H1 (cell line): ENCODE data around the gene CDHR2. TPM values are rescaled to one million over a fixed set of nuclear protein-coding genes. Genes with fewer than 3 reads are reported as not detected.

Experiments
- CTCF ChIA-PET: fragments of 300-600 bp; sonication (Branson Sonifier 250); formaldehyde crosslinking; loops from one replicate; lab custom pipeline; 2021; ENCODE audit not compliant: partially characterized antibody; lab: Charles Lee
- POLR2A ChIA-PET: fragments of 300-600 bp; sonication (Branson Sonifier 250); formaldehyde crosslinking; loops from one replicate; lab custom pipeline; 2021; ENCODE audit warnings: inconsistent platforms; ENCODE audit not compliant: partially characterized antibody; lab: Charles Lee
- DNase-seq, 2 experiments: peaks; one replicate each; pipeline versions ENCODE4 v3.0.0 to v3.0.0-alpha.2; 2010 to 2022; ENCODE audit warnings: low spot score in 2 of 2, low read depth in 1 of 2, mixed read lengths in 1 of 2
- FAIRE-seq: peaks from 2 replicates; lab custom pipeline; 2011; peaks lifted over from hg19 to GRCh38; lab: Jason Lieb, UNC
- H2AFZ ChIP-seq: 2 replicates; pipeline ENCODE4 v1.8.1; 2012; ENCODE audit warnings: low read length, inconsistent platforms
- H2AK5ac ChIP-seq: 2 replicates; pipeline ENCODE4 v1.6.1; 2013; ENCODE audit warnings: low read depth, low read length
- H2BK120ac ChIP-seq: replicated peaks from 2 replicates; pipeline ENCODE3; 2013; ENCODE audit warnings: low read depth, low read length, inconsistent platforms
- H2BK12ac ChIP-seq: 2 replicates; pipeline ENCODE4 v1.6.1; 2013; ENCODE audit warnings: low read depth, low read length
- H2BK15ac ChIP-seq: 2 replicates; pipeline ENCODE4 v1.6.1; 2013; ENCODE audit warnings: low read length
- H2BK20ac ChIP-seq: 2 replicates; pipeline ENCODE4 v1.6.1; 2013; ENCODE audit warnings: low read length
- H2BK5ac ChIP-seq: 2 replicates; pipeline ENCODE4 v1.6.1; 2013; ENCODE audit warnings: low read depth, low read length
- H3K14ac ChIP-seq: 2 replicates; pipeline ENCODE4 v1.6.1; 2013; ENCODE audit warnings: inconsistent platforms; ENCODE audit not compliant: insufficient read length
- H3K18ac ChIP-seq: 2 replicates; pipeline ENCODE4 v1.6.1; 2013; ENCODE audit warnings: low read length; ENCODE audit errors: extremely low read depth
- H3K23ac ChIP-seq: 2 replicates; pipeline ENCODE4 v1.6.1; 2013; ENCODE audit warnings: inconsistent platforms; ENCODE audit not compliant: insufficient read length
- H3K23me2 ChIP-seq: 2 replicates; pipeline ENCODE4 v1.6.1; 2013; ENCODE audit warnings: low read depth, low read length
- H3K27ac ChIP-seq: 2 replicates; pipeline ENCODE4 v1.6.1; 2011; ENCODE audit warnings: low read depth, low read length, inconsistent platforms
- H3K27me3 ChIP-seq, 4 experiments: replicated peaks in 1 of 4; 1 replicate in 1 of 4; 2 replicates in 3 of 4; pipeline versions ENCODE4 v1.6.1 to v1.8.1; 2011 to 2013; ENCODE audit warnings: low read length in 3 of 4, mild to moderate bottlenecking in 3 of 4, inconsistent platforms in 2 of 4, mixed read lengths in 2 of 4, moderate library complexity in 1 of 4; ENCODE audit not compliant: control insufficient read depth in 3 of 4, insufficient read depth in 3 of 4; ENCODE audit errors: extremely low read depth in 1 of 4
- H3K36me3 ChIP-seq, 4 experiments: 2 replicates each; pipeline versions ENCODE4 v1.6.1 to v1.8.1; 2011 to 2013; ENCODE audit warnings: mild to moderate bottlenecking in 4 of 4, low read length in 3 of 4, moderate library complexity in 2 of 4, control low read depth in 1 of 4, inconsistent platforms in 1 of 4; ENCODE audit not compliant: insufficient read depth in 4 of 4, control insufficient read depth in 2 of 4
- H3K4ac ChIP-seq: replicated peaks from 2 replicates; pipeline ENCODE3; 2013; ENCODE audit warnings: low read length, low read depth, mixed read lengths, inconsistent platforms; ENCODE audit not compliant: insufficient read length
- H3K4me1 ChIP-seq, 4 experiments: replicated peaks in 1 of 4; 1 replicate in 1 of 4; 2 replicates in 3 of 4; pipeline versions ENCODE4 v1.6.1 to v1.8.1; 2011 to 2013; ENCODE audit warnings: low read length in 3 of 4, inconsistent platforms in 2 of 4, mixed read lengths in 1 of 4; ENCODE audit not compliant: insufficient read depth in 4 of 4, control insufficient read depth in 3 of 4
- H3K4me2 ChIP-seq, 2 experiments: 2 replicates each; pipeline versions ENCODE4 v1.6.1 to v1.8.1; 2011 to 2013; ENCODE audit warnings: low read depth in 2 of 2, low read length in 2 of 2, control low read depth in 1 of 2, inconsistent platforms in 1 of 2, mild to moderate bottlenecking in 1 of 2; ENCODE audit not compliant: insufficient read depth in 1 of 2
- H3K4me3 ChIP-seq, 4 experiments: fragments of 200-600, 300-600 bp in 1 of 4; sonication (generic), shearing (Covaris generic), sonication (Bioruptor Twin) in 1 of 4; 2 replicates each; pipeline versions ENCODE4 v1.5.1 to v1.8.1; 2011 to 2016; ENCODE audit warnings: low read length in 4 of 4, low read depth in 3 of 4, control low read depth in 2 of 4, inconsistent platforms in 2 of 4, mild to moderate bottlenecking in 2 of 4, mixed read lengths in 1 of 4, moderate library complexity in 1 of 4; ENCODE audit not compliant: insufficient read depth in 2 of 4; ENCODE audit errors: extremely low read depth in 1 of 4
- H3K56ac ChIP-seq: replicated peaks from 2 replicates; pipeline ENCODE3; 2013; ENCODE audit warnings: low read depth, mild to moderate bottlenecking, mixed read lengths, low read length, inconsistent platforms; ENCODE audit not compliant: insufficient read length
- H3K79me1 ChIP-seq: 2 replicates; pipeline ENCODE4 v1.6.1; 2013; ENCODE audit warnings: low read depth, low read length, control low read depth
- H3K79me2 ChIP-seq, 2 experiments: 2 replicates each; pipeline versions ENCODE4 v1.6.1 to v1.8.1; 2012 to 2013; ENCODE audit warnings: low read length in 2 of 2, mild to moderate bottlenecking in 2 of 2, inconsistent platforms in 1 of 2; ENCODE audit not compliant: insufficient read depth in 2 of 2, control insufficient read depth in 1 of 2
- H3K9ac ChIP-seq, 4 experiments: replicated peaks in 1 of 4; 1 replicate in 1 of 4; 2 replicates in 3 of 4; pipeline versions ENCODE4 v1.6.1 to v1.8.1; 2011 to 2013; ENCODE audit warnings: low read depth in 3 of 4, low read length in 3 of 4, control low read depth in 2 of 4, mild to moderate bottlenecking in 2 of 4, moderate library complexity in 2 of 4, inconsistent platforms in 1 of 4; ENCODE audit errors: extremely low read depth in 1 of 4
- H3K9me3 ChIP-seq, 2 experiments: 2 replicates each; pipeline versions ENCODE4 v1.6.1 to v1.8.1; 2012 to 2013; ENCODE audit warnings: mild to moderate bottlenecking in 2 of 2, moderate library complexity in 2 of 2, control low read depth in 1 of 2, inconsistent platforms in 1 of 2, low read depth in 1 of 2, low read length in 1 of 2, mixed read lengths in 1 of 2; ENCODE audit not compliant: insufficient read depth in 2 of 2
- H4K20me1 ChIP-seq, 2 experiments: replicated peaks in 1 of 2; 2 replicates each; pipeline versions ENCODE3 to v1.8.1; 2011 to 2013; ENCODE audit warnings: inconsistent platforms in 2 of 2, low read length in 2 of 2, mild to moderate bottlenecking in 1 of 2; ENCODE audit not compliant: insufficient read depth in 2 of 2, control insufficient read depth in 1 of 2
- H4K5ac ChIP-seq: 2 replicates; pipeline ENCODE4 v1.6.1; 2013; ENCODE audit warnings: low read length, low read depth, mixed read lengths, inconsistent platforms; ENCODE audit not compliant: insufficient read length
- H4K8ac ChIP-seq: 2 replicates; pipeline ENCODE4 v1.8.0; 2013; ENCODE audit warnings: mild to moderate bottlenecking, moderate library complexity, low read length, inconsistent platforms; ENCODE audit not compliant: insufficient read depth; ENCODE audit errors: extremely low read depth
- H4K91ac ChIP-seq: replicated peaks from 2 replicates; pipeline ENCODE3; 2013; ENCODE audit warnings: low read length, mixed read lengths, inconsistent platforms; ENCODE audit not compliant: insufficient read length
- ATF2 ChIP-seq: IDR thresholded peaks from 2 replicates; pipeline ENCODE4 v1.6.1; 2012; ENCODE audit warnings: low read length, inconsistent platforms
- WGBS, 2 experiments: shearing (Covaris generic) in 1 of 2; methylation state at CpG; one replicate each; pipeline versions ENCODE4 v1.1.6 to v1.1.7; 2013 to 2015; ENCODE audit warnings: low lambda C conversion rate in 2 of 2, mixed read lengths in 2 of 2, inconsistent platforms in 1 of 2, low coverage in 1 of 2, missing lambda C conversion rate in 1 of 2; ENCODE audit not compliant: insufficient replicate concordance in 2 of 2, insufficient coverage in 1 of 2, insufficient read length in 1 of 2; ENCODE audit errors: extremely low coverage in 1 of 2, missing lambda C conversion rate in 1 of 2; 5-methylcytosine and 5-hydroxymethylcytosine counted together
- polyA plus RNA-seq, 7 experiments: library from polyadenylated mRNA; depleted of rRNA in 3 of 7; stranded (reverse) in 5 of 7; unstranded in 2 of 7; fragments of >200 nt in 5 of 7; fragments of 200-250 nt in 2 of 7; gene quantifications; 1 replicate in 5 of 7; 2 replicates in 1 of 7; 4 replicates in 1 of 7; pipeline versions ENCODE4 v1.2.1 to v1.2.3, GENCODE V29; 2011 to 2013; ENCODE audit warnings: missing spikeins in 2 of 7, mixed read lengths in 2 of 7
- total RNA-seq: library from RNA; stranded (reverse); fragmentation: NEBNext Ultra II Directional; extraction: Animal tissue kit (Norgen Biotek cat#: 25700); gene quantifications from 2 replicates; pipeline ENCODE4 v1.2.1, GENCODE V29; 2021

The CDHR2 gene
- total and polyA plus RNA-seq, 2 of the 8 experiments (the other 6 are each of a cell fraction or from before 2014, with no cell fraction given) = 0.02 to 0.43 TPM

- Histone ChIP-seq H3K23ac (no peak overlapping the region), H4K20me1 (peaks cover 0 to 4% of the 10 kb centered on the region in 2 experiments), H3K36me3 (no peaks in the 10 kb centered on the region), H2BK20ac (no peak overlapping the region), H2AFZ (no peak overlapping the region), H2BK120ac (no peak overlapping the region), H3K79me1 (no peaks in the 10 kb centered on the region), H3K27ac (no peak overlapping the region), H3K4me2 (no peak overlapping the region), H2BK12ac (no peak overlapping the region), H4K8ac (no peak overlapping the region), H3K4me1 (peaks cover 2 to 27% (median 13%) of the 10 kb centered on the region in 4 experiments; a peak in 6 of 7 replicates), H3K79me2 (no peaks in the 10 kb centered on the region), H3K56ac (no peak overlapping the region), H4K5ac (no peak overlapping the region), H3K9me3 (peaks cover 0 to under 1% of the 10 kb centered on the region in 2 experiments; a peak in 1 of 4 replicates), H3K4ac (no peak overlapping the region), H3K18ac (no peak overlapping the region), H3K4me3 (no peak overlapping the region), H2BK15ac (no peak overlapping the region; the same call in 1 of the 2 replicates), H2AK5ac (no peak overlapping the region), H3K14ac (no peak overlapping the region), H3K9ac (no peak overlapping the region), H4K91ac (no peak overlapping the region), H3K23me2 (peaks cover 9% of the 10 kb centered on the region), H3K27me3 (peaks cover 3 to 40% (median 25%) of the 10 kb centered on the region in 4 experiments), H2BK5ac (no peak overlapping the region)
- DNase-seq (no peak), FAIRE-seq (no peak)
- WGBS, 2 experiments = 88% methylated on average over 9 of the region's 9 CpGs; no CpG with 5 or more reads in 1 of the 2 experiments
- POLR2A ChIA-PET = interaction anchor here (1.9 kb wide), 1 partner anchor 11 kb away, joined by 6 read pairs; no protein-coding TSS in a partner anchor
- CTCF ChIA-PET = interaction anchor here (1.6 to 1.9 kb wide), 2 partner anchors 15 to 46 kb away, joined by 3 to 7 read pairs; no protein-coding TSS in a partner anchor
- TF ChIP-seq ATF2 = no peak
These were observed 75.8 kb downstream of the CDHR2 start for GRCh38 chr5:176624938-176625337.
